ENCODE measurements around the gene PAK4.
"Not testable (repeated sequence)": the region's sequence is repeated elsewhere in the genome, so short reads cannot be mapped to it uniquely, and the experiment has no call there.

Gene PAK4

GRCh38 chr19:39125554-39126311 is at the start of gene PAK4:
Gene PAK4, plus strand, starts transcription at chr19:39125786. Its CDS starts 43,768 bp downstream, at chr19:39169554.
- DNase-seq (ENCODE audit: low spot score) = peak; percentile 100
- FAIRE-seq = peak; percentile 55

- FAIRE-seq = no peak
- DNase-seq (ENCODE audit: low spot score) = no peak
Observed at GRCh38 chr19:39077323-39077722, 48.3 kb upstream of the PAK4 start.

GRCh38 chr19:39078436-39079200 is 47.0 kb upstream of the PAK4 start:
- FAIRE-seq (peak; percentile 80), DNase-seq (ENCODE audit: low spot score) (peak; percentile 79)

GRCh38 chr19:39080431-39080830 is 45.2 kb upstream of the PAK4 start:
- DNase-seq (ENCODE audit: low spot score) = no peak
- FAIRE-seq = no peak

GRCh38 chr19:39082167-39082566 is 43.4 kb upstream of the PAK4 start:
- DNase-seq (ENCODE audit: low spot score) (no peak), FAIRE-seq (no peak)

- DNase-seq (ENCODE audit: low spot score) = no peak
- no peak for FAIRE-seq
Observed at GRCh38 chr19:39082745-39083598, 42.6 kb upstream of the PAK4 start.

- DNase-seq (ENCODE audit: low spot score) (no peak), FAIRE-seq (no peak)
Observed at GRCh38 chr19:39083599-39083982, 42.0 kb upstream of the PAK4 start.

GRCh38 chr19:39083983-39084731 is 41.4 kb upstream of the PAK4 start, which contains the start of gene ACP7:
Gene ACP7, plus strand, starts transcription at chr19:39084368. Its CDS starts 902 bp downstream, at chr19:39085270.
- FAIRE-seq (no peak), DNase-seq (ENCODE audit: low spot score) (no peak)

GRCh38 chr19:39084732-39085080 is 40.9 kb upstream of the PAK4 start:
- no peak for DNase-seq (ENCODE audit: low spot score)
- FAIRE-seq = no peak

GRCh38 chr19:39085392-39085791 is 40.2 kb upstream of the PAK4 start:
- FAIRE-seq = no peak

GRCh38 chr19:39086386-39086785 is 39.2 kb upstream of the PAK4 start:
- FAIRE-seq (no peak), DNase-seq (ENCODE audit: low spot score) (no peak)

More at GRCh38 chr19:39085392-39085791, 40.2 kb upstream of the PAK4 start:
- no peak for DNase-seq (ENCODE audit: low spot score)

- DNase-seq (ENCODE audit: low spot score) (no peak), FAIRE-seq (no peak)
Observed at GRCh38 chr19:39087907-39088686, 37.5 kb upstream of the PAK4 start.

GRCh38 chr19:39090016-39090415 is 35.6 kb upstream of the PAK4 start:
- DNase-seq (ENCODE audit: low spot score); FAIRE-seq: not testable (repeated sequence)

GRCh38 chr19:39090881-39091280 is 34.7 kb upstream of the PAK4 start:
- FAIRE-seq (no peak), DNase-seq (ENCODE audit: low spot score) (no peak)

GRCh38 chr19:39095799-39096540 is 29.6 kb upstream of the PAK4 start:
- FAIRE-seq; DNase-seq (ENCODE audit: low spot score): not testable (repeated sequence)

GRCh38 chr19:39097299-39097698 is 28.3 kb upstream of the PAK4 start:
- FAIRE-seq (no peak), DNase-seq (ENCODE audit: low spot score) (no peak)

- DNase-seq (ENCODE audit: low spot score) (no peak), FAIRE-seq (no peak)
Observed at GRCh38 chr19:39097721-39098120, 27.9 kb upstream of the PAK4 start.

GRCh38 chr19:39098365-39099269 is 27.0 kb upstream of the PAK4 start:
- DNase-seq (ENCODE audit: low spot score) (no peak), FAIRE-seq (no peak)
